ENCODE results near the gene ARHGAP6.

The ARHGAP6 gene

DNA sequence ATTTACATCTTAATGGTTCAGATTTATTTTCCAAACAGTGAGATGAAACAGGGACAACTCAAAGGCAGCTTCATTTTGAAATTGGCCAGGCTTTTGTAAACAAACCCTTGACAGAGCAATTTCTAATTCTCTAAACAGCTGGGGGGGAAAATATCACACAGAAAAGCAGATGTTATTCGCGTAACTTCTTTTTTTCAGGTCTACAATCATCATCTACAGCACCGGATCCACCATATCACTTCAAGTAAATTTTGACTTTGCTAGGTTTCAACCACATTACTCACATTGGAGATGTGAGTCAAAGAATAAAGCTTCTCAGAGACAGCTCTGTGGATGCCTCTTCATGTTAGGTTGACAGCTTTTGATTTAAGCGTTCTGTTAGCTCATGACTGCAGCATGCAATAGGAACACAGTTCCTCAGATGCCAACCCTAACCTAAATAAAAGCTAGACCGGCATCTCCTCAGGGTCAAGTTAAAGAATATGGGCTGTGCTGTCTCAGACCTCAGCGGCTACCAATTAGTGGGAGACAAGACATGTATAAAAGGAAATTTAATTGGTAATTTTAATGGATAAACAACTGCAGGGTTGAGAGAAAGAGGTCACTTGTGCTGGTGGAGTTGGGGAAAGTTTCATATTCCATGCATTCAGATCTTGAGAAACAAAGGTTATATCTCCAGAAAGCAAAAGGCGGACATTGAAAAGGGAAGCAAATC, 345.8 kb downstream of the ARHGAP6 start:
- TF ChIP-seq CTCF (IDR thresholded peaks at IDR 0.05; ENCODE audit: insufficient read depth, low read length, missing control alignments) = no peak
- H3K4me3 ChIP-seq (ENCODE audit: low read depth, low read length) = no peak overlapping the region
- ChIA-PET CTCF (no interaction called here), POLR2A (no interaction called here)
- DNase-seq (ENCODE audit: low read depth, low spot score) = no peak

GRCh38 chrX:11311706-11312105, 354.0 kb downstream of the ARHGAP6 start:
- CTCF ChIA-PET = no interaction called here
- no peak for DNase-seq (ENCODE audit: low read depth, low spot score)

GRCh38 chrX:11309220-11309619, 356.5 kb downstream of the ARHGAP6 start:
- TF ChIP-seq CTCF (IDR thresholded peaks at IDR 0.05; ENCODE audit: insufficient read depth, low read length, missing control alignments) = no peak
- CTCF ChIA-PET = no interaction called here
- POLR2A ChIA-PET = no interaction called here
- no peak overlapping the region for H3K4me3 ChIP-seq (ENCODE audit: low read depth, low read length)
- DNase-seq (ENCODE audit: low read depth, low spot score) = no peak

More at GRCh38 chrX:11311706-11312105, 354.0 kb downstream of the ARHGAP6 start:
- no peak for TF ChIP-seq CTCF (IDR thresholded peaks at IDR 0.05; ENCODE audit: insufficient read depth, low read length, missing control alignments)
- POLR2A ChIA-PET = no interaction called here
- no peak overlapping the region for H3K4me3 ChIP-seq (ENCODE audit: low read depth, low read length)

- no peak overlapping the region for H3K4me3 ChIP-seq (ENCODE audit: low read depth, low read length)
- ChIA-PET CTCF (no interaction called here), POLR2A (no interaction called here)
- DNase-seq (ENCODE audit: low read depth, low spot score) = no peak
- no peak for TF ChIP-seq CTCF (IDR thresholded peaks at IDR 0.05; ENCODE audit: insufficient read depth, low read length, missing control alignments)
Measured at GRCh38 chrX:11305641-11306040, 360.1 kb downstream of the ARHGAP6 start.

- DNase-seq (ENCODE audit: low read depth, low spot score) = no peak
- CTCF ChIA-PET = no interaction called here
- POLR2A ChIA-PET = no interaction called here
- no peak for TF ChIP-seq CTCF (IDR thresholded peaks at IDR 0.05; ENCODE audit: insufficient read depth, low read length, missing control alignments)
- no peak overlapping the region for H3K4me3 ChIP-seq (ENCODE audit: low read depth, low read length)
Measured at GRCh38 chrX:11304829-11305228, 360.9 kb downstream of the ARHGAP6 start.

- DNase-seq (ENCODE audit: low read depth, low spot score) = no peak
- no peak overlapping the region for H3K4me3 ChIP-seq (ENCODE audit: low read depth, low read length)
- TF ChIP-seq CTCF (IDR thresholded peaks at IDR 0.05; ENCODE audit: insufficient read depth, low read length, missing control alignments) = no peak
- CTCF ChIA-PET = no interaction called here
- POLR2A ChIA-PET = no interaction called here
Measured at GRCh38 chrX:11298600-11298999, 367.1 kb downstream of the ARHGAP6 start.
